NCI-H2196 treated with DMSO at 0.1 percent for 48 hours (cell line): ENCODE data around the gene COX7B.
"Not testable (repeated sequence)": the region's sequence is repeated elsewhere in the genome, so short reads cannot be mapped to it uniquely, and the experiment has no call there.

Source experiments
- DNase-seq: peaks from one replicate; lab custom pipeline; 2025; ENCODE audit not compliant: unreplicated experiment; lab: John Stamatoyannopoulos, UW

COX7B gene

DNA sequence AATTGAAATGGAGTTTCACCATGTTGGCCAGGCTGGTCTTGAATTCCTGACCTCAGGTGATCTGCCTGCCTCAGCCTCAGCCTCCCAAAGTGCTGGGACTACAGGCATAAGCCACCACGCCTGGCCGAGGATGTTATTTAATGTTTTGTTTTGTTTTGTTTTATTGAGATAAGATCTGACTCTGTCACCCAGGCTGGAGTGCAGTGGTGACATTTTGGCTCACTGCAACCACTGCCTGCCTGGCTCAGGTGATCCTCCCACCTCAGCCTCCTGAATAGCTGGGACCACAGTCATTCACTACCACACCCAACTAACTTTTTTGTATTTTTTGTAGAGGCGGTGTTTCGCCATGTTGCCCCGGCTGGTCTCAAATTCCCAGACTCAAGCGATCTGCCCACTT is 45.8 kb downstream of the COX7B start:
- DNase-seq: not testable (repeated sequence)

DNA sequence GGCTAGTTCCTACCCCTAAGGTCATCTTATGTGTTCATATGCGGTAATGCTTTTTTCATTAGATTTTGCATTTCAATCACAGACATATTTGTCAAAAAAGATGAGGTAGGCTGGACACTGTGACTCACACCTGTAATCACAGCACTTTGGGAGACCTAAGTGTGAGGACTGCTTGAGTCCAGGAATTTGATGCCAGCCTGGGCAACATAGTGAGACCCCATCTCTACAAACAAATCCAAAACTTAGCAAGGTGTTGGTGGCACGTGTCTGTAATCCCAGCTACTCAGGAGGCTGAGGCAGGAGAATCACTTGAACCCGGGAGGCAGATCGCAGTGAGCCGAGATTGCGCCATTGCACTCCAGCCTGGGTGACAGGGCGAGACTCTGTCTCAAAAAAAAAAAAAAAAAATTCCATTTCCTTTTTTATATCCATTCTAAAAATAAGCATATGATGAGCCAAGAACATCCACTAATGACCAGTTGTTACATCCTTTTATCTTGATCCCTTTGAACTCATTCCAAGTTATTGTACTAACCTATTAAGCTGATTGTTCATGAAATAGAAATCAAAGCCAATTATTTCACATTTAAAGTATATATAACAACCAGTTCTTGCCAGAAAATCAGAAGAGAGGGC is 46.8 kb downstream of the COX7B start:
- no peak for DNase-seq

DNA sequence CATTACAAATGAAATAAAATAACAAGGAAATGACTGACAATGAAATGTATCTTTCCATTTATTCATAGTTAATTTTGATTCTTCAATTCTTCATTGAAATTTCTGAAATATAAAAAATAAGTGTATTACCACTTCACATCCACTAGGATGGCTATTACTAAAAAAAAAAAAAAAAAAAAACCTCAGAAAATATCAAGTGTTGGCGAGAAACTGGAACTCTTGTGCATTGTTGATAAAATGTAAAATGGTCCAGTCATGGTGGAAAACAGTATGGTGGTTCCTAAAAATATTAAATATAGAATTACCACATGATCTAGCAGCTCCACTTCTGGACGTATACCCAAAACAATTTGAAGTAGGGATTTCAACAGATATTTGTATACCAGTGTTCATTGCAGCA is 47.3 kb downstream of the COX7B start:
- no peak for DNase-seq

DNA sequence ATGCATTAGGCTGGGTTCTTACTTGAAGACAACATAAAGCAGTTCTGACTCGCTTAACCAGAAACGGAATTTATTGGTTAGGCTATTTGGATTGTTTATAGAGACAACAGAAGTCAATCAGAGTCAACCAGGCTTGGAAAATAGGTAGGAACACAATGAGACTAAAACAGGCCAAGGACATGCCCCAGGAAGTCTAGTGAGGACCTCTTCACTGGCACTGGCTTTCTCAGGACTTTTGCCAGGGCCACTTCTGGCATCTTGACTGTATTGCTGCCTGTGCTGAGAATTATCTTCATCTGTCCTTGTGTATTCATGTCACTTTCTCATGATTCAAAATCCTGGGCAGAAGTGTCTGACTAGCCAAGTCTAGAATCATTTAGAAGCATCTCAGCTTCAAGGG is 50.6 kb downstream of the COX7B start:
- no peak for DNase-seq

DNA sequence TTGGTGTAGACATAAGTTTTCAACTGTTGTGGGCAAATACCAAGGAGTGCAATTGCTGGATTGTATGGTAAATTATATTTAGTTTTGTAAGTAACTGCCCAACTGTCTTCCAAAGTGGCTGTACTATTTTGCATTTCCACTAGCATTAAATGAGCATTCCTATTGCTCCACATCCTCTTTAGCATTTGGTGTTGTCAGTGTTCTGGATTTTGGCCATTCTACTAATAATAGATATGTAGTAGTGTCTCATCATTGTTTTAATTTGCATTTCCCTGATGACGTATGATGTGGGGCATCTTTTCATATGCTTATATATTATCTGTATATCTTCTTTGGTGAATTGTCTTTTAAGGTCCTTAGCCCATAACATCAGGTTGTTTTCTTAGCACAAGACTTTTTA is 52.9 kb downstream of the COX7B start:
- no peak for DNase-seq

DNA sequence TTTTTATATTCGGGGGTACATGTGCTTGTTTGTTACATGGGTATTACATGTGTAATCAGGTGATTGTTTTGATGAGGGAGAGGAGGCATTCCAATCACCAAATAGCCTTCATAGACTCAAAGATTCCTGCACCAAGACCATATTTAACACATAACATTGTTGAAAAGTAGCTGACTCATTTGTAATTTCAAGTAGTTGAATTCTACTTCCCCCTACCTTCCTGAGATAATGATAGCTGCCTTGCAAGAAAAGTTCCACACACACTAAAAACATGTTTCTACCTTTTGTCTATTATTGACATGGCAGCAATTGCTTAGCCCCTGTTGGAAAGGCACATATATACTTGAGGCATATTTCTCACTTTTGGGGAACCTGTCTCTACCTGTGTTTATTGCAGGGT is 54.0 kb downstream of the COX7B start:
- no peak for DNase-seq

DNA sequence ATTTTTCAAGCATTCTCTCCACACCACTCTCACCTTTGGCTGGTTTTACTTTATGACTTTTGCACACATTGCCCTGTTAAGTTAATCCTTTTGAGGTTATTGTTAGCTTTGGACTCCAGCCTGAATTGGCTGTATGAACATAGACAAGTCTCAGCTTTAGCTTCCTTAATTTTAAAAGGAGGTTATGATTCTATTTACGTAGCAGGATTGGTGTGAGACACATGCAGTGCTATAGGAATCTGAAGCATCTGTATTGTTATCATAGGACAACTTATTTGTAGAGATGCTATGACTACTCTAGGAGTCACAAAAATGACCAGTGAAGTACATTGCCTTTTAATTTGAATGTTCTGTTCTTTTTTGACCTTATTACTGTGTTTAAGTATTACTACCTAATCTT is 54.4 kb downstream of the COX7B start:
- no peak for DNase-seq
